Ishikawa (cell line): ENCODE measurements around the gene DYNLRB1.

Source experiments
- CEBPB ChIP-seq: IDR thresholded peaks from 2 replicates; pipeline ENCODE4 v1.6.1; 2012
- CREB1 ChIP-seq: IDR thresholded peaks from 2 replicates; pipeline ENCODE4 v1.6.1; 2012; ENCODE audit warnings: low read depth
- EGR1 ChIP-seq: IDR thresholded peaks from 2 replicates; pipeline ENCODE4 v1.6.1; 2012
- EP300 ChIP-seq: IDR thresholded peaks from 2 replicates; pipeline ENCODE4 v1.6.1; 2012; ENCODE audit warnings: borderline replicate concordance
- FOXM1 ChIP-seq: IDR thresholded peaks from 2 replicates; pipeline ENCODE4 v1.6.1; 2012; ENCODE audit warnings: low read depth, borderline replicate concordance
- NFIC ChIP-seq: IDR thresholded peaks from 2 replicates; pipeline ENCODE4 v1.6.1; 2012
- RAD21 ChIP-seq: IDR thresholded peaks from 2 replicates; pipeline ENCODE4 v1.6.1; 2012; ENCODE audit warnings: low read depth
- TAF1 ChIP-seq: IDR thresholded peaks from 2 replicates; pipeline ENCODE4 v1.6.1; 2012; ENCODE audit warnings: low read depth, mild to moderate bottlenecking
- TCF12 ChIP-seq: IDR thresholded peaks from 2 replicates; pipeline ENCODE4 v1.6.1; 2012; ENCODE audit warnings: low read depth
- TEAD4 ChIP-seq: IDR thresholded peaks from 2 replicates; pipeline ENCODE4 v1.6.1; 2012
- YY1 ChIP-seq: IDR thresholded peaks from 2 replicates; pipeline ENCODE4 v1.6.1; 2012; ENCODE audit warnings: low read depth
- ZBTB7A ChIP-seq: IDR thresholded peaks from 2 replicates; pipeline ENCODE4 v1.6.1; 2012; ENCODE audit warnings: low read depth
- TF ChIP-seq, protein P1 (sequence below): IDR thresholded peaks from 2 replicates; pipeline ENCODE4 v1.6.1; 2012
- TF ChIP-seq, protein P2 (sequence below): IDR thresholded peaks from 2 replicates; pipeline ENCODE4 v1.6.1; 2012
- TF ChIP-seq, protein P3 (sequence below): IDR thresholded peaks from 2 replicates; pipeline ENCODE4 v1.6.1; 2012; ENCODE audit warnings: low read depth, mild to moderate bottlenecking

Gene DYNLRB1

DNA sequence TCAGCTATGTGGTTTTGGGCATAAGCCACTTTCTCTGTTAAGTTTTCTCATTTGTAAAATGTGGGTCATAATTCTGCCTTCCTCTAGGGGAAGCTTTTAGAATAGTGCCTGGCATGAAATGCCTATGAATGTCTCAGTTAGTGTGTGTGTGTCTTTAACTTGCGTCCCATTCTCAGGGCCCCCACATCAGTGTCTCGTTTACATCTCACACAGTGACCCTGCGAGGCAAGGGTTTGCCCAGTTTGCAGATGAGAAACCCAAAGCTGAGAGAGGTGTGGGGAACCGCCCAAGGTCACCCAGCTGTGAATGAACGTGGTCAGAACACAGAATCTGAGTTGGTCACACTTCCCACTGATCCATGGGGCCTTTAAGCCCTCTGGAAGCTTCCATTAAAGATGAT is 14.1 kb downstream of the DYNLRB1 start:
- TF ChIP-seq TEAD4 (no peak), CREB1 (no peak), NFIC (no peak), EP300 (no peak)
- TF ChIP-seq, protein P1, sequence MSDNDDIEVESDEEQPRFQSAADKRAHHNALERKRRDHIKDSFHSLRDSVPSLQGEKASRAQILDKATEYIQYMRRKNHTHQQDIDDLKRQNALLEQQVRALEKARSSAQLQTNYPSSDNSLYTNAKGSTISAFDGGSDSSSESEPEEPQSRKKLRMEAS, result no peak
- TF ChIP-seq, protein P2, sequence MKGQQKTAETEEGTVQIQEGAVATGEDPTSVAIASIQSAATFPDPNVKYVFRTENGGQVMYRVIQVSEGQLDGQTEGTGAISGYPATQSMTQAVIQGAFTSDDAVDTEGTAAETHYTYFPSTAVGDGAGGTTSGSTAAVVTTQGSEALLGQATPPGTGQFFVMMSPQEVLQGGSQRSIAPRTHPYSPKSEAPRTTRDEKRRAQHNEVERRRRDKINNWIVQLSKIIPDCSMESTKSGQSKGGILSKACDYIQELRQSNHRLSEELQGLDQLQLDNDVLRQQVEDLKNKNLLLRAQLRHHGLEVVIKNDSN, result no peak
- TF ChIP-seq, protein P3, sequence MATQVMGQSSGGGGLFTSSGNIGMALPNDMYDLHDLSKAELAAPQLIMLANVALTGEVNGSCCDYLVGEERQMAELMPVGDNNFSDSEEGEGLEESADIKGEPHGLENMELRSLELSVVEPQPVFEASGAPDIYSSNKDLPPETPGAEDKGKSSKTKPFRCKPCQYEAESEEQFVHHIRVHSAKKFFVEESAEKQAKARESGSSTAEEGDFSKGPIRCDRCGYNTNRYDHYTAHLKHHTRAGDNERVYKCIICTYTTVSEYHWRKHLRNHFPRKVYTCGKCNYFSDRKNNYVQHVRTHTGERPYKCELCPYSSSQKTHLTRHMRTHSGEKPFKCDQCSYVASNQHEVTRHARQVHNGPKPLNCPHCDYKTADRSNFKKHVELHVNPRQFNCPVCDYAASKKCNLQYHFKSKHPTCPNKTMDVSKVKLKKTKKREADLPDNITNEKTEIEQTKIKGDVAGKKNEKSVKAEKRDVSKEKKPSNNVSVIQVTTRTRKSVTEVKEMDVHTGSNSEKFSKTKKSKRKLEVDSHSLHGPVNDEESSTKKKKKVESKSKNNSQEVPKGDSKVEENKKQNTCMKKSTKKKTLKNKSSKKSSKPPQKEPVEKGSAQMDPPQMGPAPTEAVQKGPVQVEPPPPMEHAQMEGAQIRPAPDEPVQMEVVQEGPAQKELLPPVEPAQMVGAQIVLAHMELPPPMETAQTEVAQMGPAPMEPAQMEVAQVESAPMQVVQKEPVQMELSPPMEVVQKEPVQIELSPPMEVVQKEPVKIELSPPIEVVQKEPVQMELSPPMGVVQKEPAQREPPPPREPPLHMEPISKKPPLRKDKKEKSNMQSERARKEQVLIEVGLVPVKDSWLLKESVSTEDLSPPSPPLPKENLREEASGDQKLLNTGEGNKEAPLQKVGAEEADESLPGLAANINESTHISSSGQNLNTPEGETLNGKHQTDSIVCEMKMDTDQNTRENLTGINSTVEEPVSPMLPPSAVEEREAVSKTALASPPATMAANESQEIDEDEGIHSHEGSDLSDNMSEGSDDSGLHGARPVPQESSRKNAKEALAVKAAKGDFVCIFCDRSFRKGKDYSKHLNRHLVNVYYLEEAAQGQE, result no peak

DNA sequence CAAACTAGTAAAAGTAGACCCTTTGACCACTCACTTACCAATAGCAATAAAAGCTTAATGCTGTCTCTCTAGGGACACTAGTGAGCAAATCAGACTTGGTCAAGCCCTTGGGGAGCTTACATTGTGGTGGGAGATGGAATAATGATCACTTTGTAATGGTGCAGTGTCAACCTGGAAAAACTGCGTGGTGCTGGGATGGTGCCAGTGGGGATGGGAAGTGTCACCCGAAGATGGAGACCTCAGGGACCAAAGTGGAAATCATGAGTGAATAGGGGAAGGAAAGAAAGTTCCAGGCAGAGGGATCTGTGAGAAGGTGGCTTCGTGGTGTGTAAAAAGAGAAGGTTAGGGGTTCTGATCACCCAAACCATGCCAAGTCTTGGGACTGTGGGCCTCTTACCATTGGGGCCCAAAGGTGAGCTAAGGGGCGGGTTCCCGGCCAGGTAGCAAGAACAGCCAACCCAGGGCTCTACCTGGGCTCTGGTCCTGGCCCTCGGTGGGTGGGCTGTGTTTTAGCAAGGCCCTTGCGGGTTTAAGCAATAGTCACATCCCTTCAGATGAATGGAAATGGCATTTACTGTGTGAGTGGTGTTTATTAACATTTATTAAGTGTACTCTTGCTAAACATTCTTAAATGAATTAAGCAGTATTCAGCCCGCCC is 15.5 kb downstream of the DYNLRB1 start:
- TF ChIP-seq, protein P2, result no peak
- TF ChIP-seq, protein P3, result no peak
- TF ChIP-seq EP300, result no peak
- TF ChIP-seq CREB1, result no peak
- TF ChIP-seq TCF12, result no peak
- TF ChIP-seq, protein P1, result no peak
- TF ChIP-seq FOXM1, result no peak
- no peak for TF ChIP-seq YY1
- no peak for TF ChIP-seq TAF1
- no peak for TF ChIP-seq EGR1
- no peak for TF ChIP-seq ZBTB7A
- no peak for TF ChIP-seq TEAD4
- no peak for TF ChIP-seq NFIC
- no peak for TF ChIP-seq RAD21
- no peak for TF ChIP-seq CEBPB

DNA sequence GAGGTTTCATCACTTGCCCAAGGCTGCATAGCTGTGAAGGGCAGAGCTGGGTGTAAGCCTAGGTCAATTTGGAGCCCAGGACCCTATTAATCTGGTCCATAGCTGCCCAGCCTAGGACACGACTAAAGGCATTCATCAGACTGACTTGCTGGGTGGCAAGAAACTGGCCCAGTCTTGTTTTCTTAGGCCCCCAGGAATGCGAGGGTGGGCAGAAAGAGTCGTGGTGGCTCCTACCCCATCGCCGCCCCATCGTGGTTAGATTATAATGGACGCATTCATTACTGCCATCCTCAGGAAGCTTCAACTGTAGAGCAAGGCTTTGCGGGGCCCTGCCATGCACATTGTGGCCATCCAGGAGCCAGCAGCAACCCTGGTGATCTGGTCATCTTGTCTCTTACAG is 16.1 kb downstream of the DYNLRB1 start:
- TF ChIP-seq CEBPB, result no peak

DNA sequence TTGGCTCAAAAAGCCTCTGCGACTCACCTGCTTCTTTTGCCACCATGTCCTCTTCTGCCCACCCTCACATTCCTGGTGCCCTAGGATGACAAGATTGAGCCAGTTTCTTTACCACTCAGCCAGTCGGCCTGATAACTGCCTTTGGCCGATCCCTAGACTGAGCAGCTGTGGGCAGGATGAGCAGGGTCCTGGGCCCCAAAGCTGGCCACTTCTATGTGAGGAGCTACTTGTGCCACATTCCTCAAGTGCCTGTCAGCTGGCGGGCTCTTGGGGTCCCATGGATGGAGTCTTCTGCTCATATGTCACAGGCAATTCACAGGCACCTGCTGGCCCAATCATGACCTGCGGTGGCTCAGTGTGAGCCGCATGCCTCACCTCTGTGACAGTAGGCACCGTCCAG is 16.5 kb downstream of the DYNLRB1 start:
- TF ChIP-seq CREB1 (no peak), EP300 (no peak), ZBTB7A (no peak), TEAD4 (no peak), TAF1 (no peak), CEBPB (no peak), FOXM1 (no peak), NFIC (no peak), TCF12 (no peak), YY1 (no peak), RAD21 (no peak), EGR1 (no peak)
- TF ChIP-seq, protein P2, result no peak
- TF ChIP-seq, protein P3, result no peak
- TF ChIP-seq, protein P1, result no peak
